Panc1 (cell line): ENCODE data around the gene CA10. TPM values are rescaled to one million over a fixed set of nuclear protein-coding genes. Genes with fewer than 3 reads are reported as not detected.

Source experiments
- ATAC-seq: fragments of 200-7000 bp; cut with Tn5 transposase; 2 replicates; pipeline ENCODE4 v1.9.1; 2020; ENCODE audit warnings: mild to moderate bottlenecking, moderate library complexity
- BruUV-seq: library from RNA; stranded (reverse); fragments of 400-500 nt; replicated peaks from 2 replicates; lab custom pipeline; 2021; lab: Mats Ljungman, UMichigan
- CTCF ChIA-PET: fragments of 300-600 bp; sonication (Branson Sonifier 250); formaldehyde crosslinking; loops from one replicate; lab custom pipeline; 2022; ENCODE audit warnings: antibody characterized with exemption; lab: Charles Lee
- POLR2A ChIA-PET: fragments of 300-600 bp; sonication (Branson Sonifier 250); formaldehyde crosslinking; loops from one replicate; lab custom pipeline; 2022; ENCODE audit warnings: antibody characterized with exemption; lab: Charles Lee
- DNase-seq: peaks from one replicate; pipeline ENCODE4 v3.0.0-alpha.2; 2010; ENCODE audit warnings: low read depth, low spot score
- H3K27ac ChIP-seq: 2 replicates; pipeline ENCODE4 v1.5.1; 2011; ENCODE audit warnings: mild to moderate bottlenecking, low read length, inconsistent platforms
- H3K27me3 ChIP-seq: fragments of 200-500 bp; sonication (Bioruptor generic); 2 replicates; pipeline ENCODE4 v1.6.0; 2014; ENCODE audit warnings: low read length, inconsistent platforms; ENCODE audit not compliant: control insufficient read depth, insufficient read depth
- H3K36me3 ChIP-seq: fragments of 200-500 bp; sonication (Bioruptor generic); 2 replicates; pipeline ENCODE4 v1.5.1; 2014; ENCODE audit warnings: inconsistent platforms, mild to moderate bottlenecking, low read length, moderate library complexity; ENCODE audit not compliant: control insufficient read depth, insufficient read depth
- H3K4me1 ChIP-seq: 2 replicates; pipeline ENCODE4 v1.5.1; 2011; ENCODE audit warnings: inconsistent platforms, mild to moderate bottlenecking, low read length, moderate library complexity; ENCODE audit not compliant: control insufficient read depth, insufficient read depth
- H3K4me3 ChIP-seq, 2 experiments: 2 replicates each; pipeline ENCODE4 v1.5.1; 2011 to 2012; ENCODE audit warnings: low read depth in 2 of 2, low read length in 2 of 2, mild to moderate bottlenecking in 2 of 2, inconsistent platforms in 1 of 2, moderate library complexity in 1 of 2
- H3K9me3 ChIP-seq: fragments of 200-500 bp; sonication (Bioruptor generic); 2 replicates; pipeline ENCODE4 v1.5.1; 2014; ENCODE audit warnings: low read depth, mild to moderate bottlenecking, inconsistent platforms, low read length, moderate library complexity; ENCODE audit not compliant: control insufficient read depth, insufficient read depth
- CTCF ChIP-seq: fragments of 450-650 bp; IDR thresholded peaks from 2 replicates; pipeline ENCODE4 v1.5.1; 2017; ENCODE audit warnings: mild to moderate bottlenecking
- POLR2AphosphoS5 ChIP-seq: IDR thresholded peaks from 2 replicates; pipeline ENCODE4 v1.6.1; 2012; ENCODE audit warnings: mild to moderate bottlenecking, low read depth, low read length, moderate library complexity
- SIN3A ChIP-seq: IDR thresholded peaks from 2 replicates; pipeline ENCODE4 v1.6.1; 2012; ENCODE audit warnings: low read depth, mild to moderate bottlenecking, low read length, moderate library complexity, borderline replicate concordance; ENCODE audit not compliant: insufficient read depth
- TCF7L2 ChIP-seq: IDR thresholded peaks from 2 replicates; pipeline ENCODE4 v1.6.1; 2011; ENCODE audit warnings: mild to moderate bottlenecking, low read depth, low read length, inconsistent platforms
- in situ Hi-C: cut with HindIII; loops from 2 replicates; pipeline ENCODE4 v1.10.0; 2016; ENCODE audit warnings: low sequenced_read_pairs, low pct_unique_long_range_greater_than_20kb
- intact Hi-C: fragments of 100-400 bp; cut with micrococcal nuclease; formaldehyde crosslinking; loops from one replicate; pipeline ENCODE4 v1.10.0; 2022; ENCODE audit not compliant: unreplicated experiment
- total RNA-seq: library from RNA; stranded (reverse); gene quantifications from one replicate; pipeline ENCODE4 v1.2.1, GENCODE V29; 2021; ENCODE audit not compliant: unreplicated experiment
- TF ChIP-seq, protein P1 (sequence below), 2 experiments: IDR thresholded peaks; 2 replicates each; pipeline ENCODE4 v1.6.1; 2011 to 2012; ENCODE audit warnings: low read depth in 2 of 2, control low read depth in 1 of 2, low read length in 1 of 2, mild to moderate bottlenecking in 1 of 2, moderate library complexity in 1 of 2; ENCODE audit not compliant: insufficient read depth in 1 of 2

The CA10 gene
- total RNA-seq, 1 experiment from 2014 or later = not detected

DNA sequence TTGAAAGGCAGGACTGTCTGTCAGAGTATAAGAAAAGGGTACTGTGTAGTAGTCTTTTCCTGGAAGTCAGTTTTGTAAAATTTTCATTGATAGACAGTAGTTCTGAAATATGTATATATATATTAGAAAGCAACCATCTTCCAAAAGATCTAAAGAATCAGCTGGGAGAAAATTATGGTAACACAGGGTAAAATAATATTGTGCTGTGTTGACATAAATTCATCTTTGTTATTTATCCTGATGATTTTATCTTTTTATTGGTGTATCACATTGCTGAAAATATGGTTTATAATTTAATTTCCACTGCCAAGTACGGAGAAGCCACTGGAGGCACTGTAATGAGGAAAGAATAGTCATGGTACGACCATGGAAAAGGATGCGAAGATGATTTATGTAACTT, 324.9 kb downstream of the CA10 start:
- in situ Hi-C loops = no loop called here
- intact Hi-C loops = no loop called here
- no peak overlapping the region for H3K4me3 ChIP-seq
- ChIA-PET POLR2A (no interaction called here), CTCF (no interaction called here)
- TF ChIP-seq, protein P1, sequence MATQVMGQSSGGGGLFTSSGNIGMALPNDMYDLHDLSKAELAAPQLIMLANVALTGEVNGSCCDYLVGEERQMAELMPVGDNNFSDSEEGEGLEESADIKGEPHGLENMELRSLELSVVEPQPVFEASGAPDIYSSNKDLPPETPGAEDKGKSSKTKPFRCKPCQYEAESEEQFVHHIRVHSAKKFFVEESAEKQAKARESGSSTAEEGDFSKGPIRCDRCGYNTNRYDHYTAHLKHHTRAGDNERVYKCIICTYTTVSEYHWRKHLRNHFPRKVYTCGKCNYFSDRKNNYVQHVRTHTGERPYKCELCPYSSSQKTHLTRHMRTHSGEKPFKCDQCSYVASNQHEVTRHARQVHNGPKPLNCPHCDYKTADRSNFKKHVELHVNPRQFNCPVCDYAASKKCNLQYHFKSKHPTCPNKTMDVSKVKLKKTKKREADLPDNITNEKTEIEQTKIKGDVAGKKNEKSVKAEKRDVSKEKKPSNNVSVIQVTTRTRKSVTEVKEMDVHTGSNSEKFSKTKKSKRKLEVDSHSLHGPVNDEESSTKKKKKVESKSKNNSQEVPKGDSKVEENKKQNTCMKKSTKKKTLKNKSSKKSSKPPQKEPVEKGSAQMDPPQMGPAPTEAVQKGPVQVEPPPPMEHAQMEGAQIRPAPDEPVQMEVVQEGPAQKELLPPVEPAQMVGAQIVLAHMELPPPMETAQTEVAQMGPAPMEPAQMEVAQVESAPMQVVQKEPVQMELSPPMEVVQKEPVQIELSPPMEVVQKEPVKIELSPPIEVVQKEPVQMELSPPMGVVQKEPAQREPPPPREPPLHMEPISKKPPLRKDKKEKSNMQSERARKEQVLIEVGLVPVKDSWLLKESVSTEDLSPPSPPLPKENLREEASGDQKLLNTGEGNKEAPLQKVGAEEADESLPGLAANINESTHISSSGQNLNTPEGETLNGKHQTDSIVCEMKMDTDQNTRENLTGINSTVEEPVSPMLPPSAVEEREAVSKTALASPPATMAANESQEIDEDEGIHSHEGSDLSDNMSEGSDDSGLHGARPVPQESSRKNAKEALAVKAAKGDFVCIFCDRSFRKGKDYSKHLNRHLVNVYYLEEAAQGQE (IDR thresholded peaks at IDR 0.05; ENCODE audit: insufficient read depth in 1 of 2, low read depth in 2 of 2, low read length in 1 of 2) = no peak
- TF ChIP-seq TCF7L2 (no peak), SIN3A (no peak), POLR2AphosphoS5 (no peak), CTCF (no peak; the same call in 1 of the 2 replicates)
- no peak for ATAC-seq
- DNase-seq = no peak
- H3K4me1 ChIP-seq = no peaks in the 10 kb centered on the region
- no peaks in the 10 kb centered on the region for H3K36me3 ChIP-seq
- H3K27me3 ChIP-seq = no peaks in the 10 kb centered on the region; the same call in 1 of the 2 replicates
- H3K9me3 ChIP-seq = no peaks in the 10 kb centered on the region
- BruUV-seq = no TSS peak
- no peak overlapping the region for H3K27ac ChIP-seq

GRCh38 chr17:51833045-51833444, 325.5 kb downstream of the CA10 start:
- Histone ChIP-seq H3K4me3 (no peak overlapping the region), H3K27me3 (no peaks in the 10 kb centered on the region), H3K4me1 (no peaks in the 10 kb centered on the region), H3K9me3 (no peaks in the 10 kb centered on the region), H3K27ac (no peak overlapping the region), H3K36me3 (no peaks in the 10 kb centered on the region)
- ChIA-PET POLR2A (interaction anchor here (0.6 kb wide), 1 partner anchor 76 kb away, joined by 3 read pairs; no protein-coding TSS in a partner anchor), CTCF (interaction anchor here (0.6 kb wide), 1 partner anchor 8 kb away, joined by 3 read pairs; no protein-coding TSS in a partner anchor)
- TF ChIP-seq CTCF (no peak), TCF7L2 (no peak), SIN3A (no peak), POLR2AphosphoS5 (no peak)
- TF ChIP-seq, protein P1 (IDR thresholded peaks at IDR 0.05; ENCODE audit: insufficient read depth in 1 of 2, low read depth in 2 of 2, low read length in 1 of 2) = no peak
- no peak for DNase-seq
- intact Hi-C loops = no loop called here
- ATAC-seq = no peak
- in situ Hi-C loops = no loop called here
- BruUV-seq = no TSS peak
